MM.1S (cell line): ENCODE measurements around the gene ATE1.

ENCODE experiments used
- DNase-seq: peaks from one replicate; pipeline ENCODE4 v3.0.0-alpha.2; 2015
- H2AFZ ChIP-seq: fragments of 300-600 bp; sonication (generic); 2 replicates; pipeline ENCODE4 v1.6.0; 2016; ENCODE audit warnings: antibody characterized with exemption, low read length
- H3F3A ChIP-seq: fragments of 300-600 bp; sonication (generic); 2 replicates; pipeline ENCODE4 v1.6.1; 2016; ENCODE audit warnings: mild to moderate bottlenecking, antibody characterized with exemption, low read length, moderate library complexity, mixed read lengths; ENCODE audit not compliant: insufficient read depth
- H3K27ac ChIP-seq: fragments of 300-600 bp; sonication (generic); 2 replicates; pipeline ENCODE4 v1.5.1; 2016; ENCODE audit warnings: mild to moderate bottlenecking, low read length
- H3K27me3 ChIP-seq: fragments of 300-600 bp; sonication (generic); replicated peaks from 2 replicates; pipeline ENCODE4 v1.6.0; 2016; ENCODE audit warnings: low read length; ENCODE audit not compliant: insufficient read depth
- H3K36me3 ChIP-seq: fragments of 300-600 bp; sonication (generic); replicated peaks from 2 replicates; pipeline ENCODE4 v1.6.1; 2016; ENCODE audit warnings: mild to moderate bottlenecking, low read length, mixed read lengths; ENCODE audit not compliant: insufficient read depth
- H3K4me1 ChIP-seq: fragments of 300-600 bp; sonication (generic); 2 replicates; pipeline ENCODE4 v1.6.1; 2016; ENCODE audit warnings: low read length, mixed read lengths
- H3K4me2 ChIP-seq: fragments of 300-600 bp; sonication (generic); 2 replicates; pipeline ENCODE4 v1.6.0; 2016; ENCODE audit warnings: low read depth, low read length
- H3K4me3 ChIP-seq: fragments of 300-600 bp; sonication (generic); 2 replicates; pipeline ENCODE4 v1.5.1; 2016; ENCODE audit warnings: low read length, mixed read lengths
- H3K79me2 ChIP-seq: fragments of 300-600 bp; sonication (generic); 2 replicates; pipeline ENCODE4 v1.6.1; 2016; ENCODE audit warnings: mixed run types, low read length, mixed read lengths
- H3K9ac ChIP-seq: fragments of 300-600 bp; sonication (generic); 2 replicates; pipeline ENCODE4 v1.6.1; 2016; ENCODE audit warnings: low read length, mixed read lengths
- H3K9me2 ChIP-seq: fragments of 300-600 bp; sonication (generic); replicated peaks from 2 replicates; pipeline ENCODE4 v1.6.1; 2016; ENCODE audit warnings: mild to moderate bottlenecking, low read length, mixed read lengths; ENCODE audit not compliant: insufficient read depth
- H3K9me3 ChIP-seq: fragments of 300-600 bp; sonication (generic); replicated peaks from 2 replicates; pipeline ENCODE4 v1.6.1; 2016; ENCODE audit warnings: mild to moderate bottlenecking, low read length, mixed read lengths; ENCODE audit not compliant: insufficient read depth
- H4K20me1 ChIP-seq: fragments of 300-600 bp; sonication (generic); 2 replicates; pipeline ENCODE4 v1.6.1; 2016; ENCODE audit warnings: mild to moderate bottlenecking, low read length, moderate library complexity, mixed read lengths; ENCODE audit not compliant: insufficient read depth
- EZH2 ChIP-seq: fragments of 300-600 bp; sonication (generic); optimal IDR thresholded peaks from 2 replicates; pipeline ENCODE3; 2017; ENCODE audit warnings: low read depth, mild to moderate bottlenecking, antibody characterized with exemption, low read length, mixed read lengths
- EZH2phosphoT487 ChIP-seq: fragments of 300-600 bp; sonication (generic); IDR thresholded peaks from 2 replicates; pipeline ENCODE4 v1.6.1; 2018; ENCODE audit warnings: antibody characterized with exemption, low read length
- TF ChIP-seq, protein P1 (sequence below): fragments of 300-600 bp; sonication (generic); IDR thresholded peaks from 2 replicates; pipeline ENCODE4 v1.5.1; 2016; ENCODE audit warnings: antibody characterized with exemption, low read length, mixed read lengths

ATE1 gene

DNA sequence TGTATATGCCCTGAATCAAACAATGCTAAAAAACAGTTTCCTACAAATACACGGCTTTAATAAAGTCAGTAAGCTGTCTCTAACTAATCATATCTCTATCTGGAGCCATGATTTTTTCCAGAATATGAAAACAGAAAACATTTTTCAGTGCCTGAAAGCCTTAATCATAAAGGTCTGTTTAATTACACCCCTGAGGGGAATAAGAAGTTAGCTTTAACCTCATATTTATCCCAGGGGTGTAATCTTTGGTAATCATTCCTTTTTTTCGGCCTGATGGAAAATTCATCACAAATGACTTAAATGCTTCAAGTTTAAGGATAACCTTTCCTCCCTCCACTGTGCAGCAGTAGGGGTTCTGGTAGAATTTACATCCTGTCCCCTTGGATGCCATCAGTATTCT, 124.2 kb downstream of the ATE1 start:
- Histone ChIP-seq H3K27me3 (no peaks in the 10 kb centered on the region), H2AFZ (no peak overlapping the region), H3K4me2 (no peak overlapping the region), H3K27ac (no peak overlapping the region), H3F3A (no peaks in the 10 kb centered on the region), H3K9me3 (no peaks in the 10 kb centered on the region), H3K4me1 (no peaks in the 10 kb centered on the region), H3K79me2 (no peaks in the 10 kb centered on the region), H3K36me3 (no peaks in the 10 kb centered on the region), H4K20me1 (no peaks in the 10 kb centered on the region), H3K9ac (no peak overlapping the region), H3K9me2 (no peaks in the 10 kb centered on the region), H3K4me3 (no peak overlapping the region)
- TF ChIP-seq EZH2phosphoT487: no peak
- TF ChIP-seq, protein P1, sequence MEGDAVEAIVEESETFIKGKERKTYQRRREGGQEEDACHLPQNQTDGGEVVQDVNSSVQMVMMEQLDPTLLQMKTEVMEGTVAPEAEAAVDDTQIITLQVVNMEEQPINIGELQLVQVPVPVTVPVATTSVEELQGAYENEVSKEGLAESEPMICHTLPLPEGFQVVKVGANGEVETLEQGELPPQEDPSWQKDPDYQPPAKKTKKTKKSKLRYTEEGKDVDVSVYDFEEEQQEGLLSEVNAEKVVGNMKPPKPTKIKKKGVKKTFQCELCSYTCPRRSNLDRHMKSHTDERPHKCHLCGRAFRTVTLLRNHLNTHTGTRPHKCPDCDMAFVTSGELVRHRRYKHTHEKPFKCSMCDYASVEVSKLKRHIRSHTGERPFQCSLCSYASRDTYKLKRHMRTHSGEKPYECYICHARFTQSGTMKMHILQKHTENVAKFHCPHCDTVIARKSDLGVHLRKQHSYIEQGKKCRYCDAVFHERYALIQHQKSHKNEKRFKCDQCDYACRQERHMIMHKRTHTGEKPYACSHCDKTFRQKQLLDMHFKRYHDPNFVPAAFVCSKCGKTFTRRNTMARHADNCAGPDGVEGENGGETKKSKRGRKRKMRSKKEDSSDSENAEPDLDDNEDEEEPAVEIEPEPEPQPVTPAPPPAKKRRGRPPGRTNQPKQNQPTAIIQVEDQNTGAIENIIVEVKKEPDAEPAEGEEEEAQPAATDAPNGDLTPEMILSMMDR: no peak
- DNase-seq: no peak

DNA sequence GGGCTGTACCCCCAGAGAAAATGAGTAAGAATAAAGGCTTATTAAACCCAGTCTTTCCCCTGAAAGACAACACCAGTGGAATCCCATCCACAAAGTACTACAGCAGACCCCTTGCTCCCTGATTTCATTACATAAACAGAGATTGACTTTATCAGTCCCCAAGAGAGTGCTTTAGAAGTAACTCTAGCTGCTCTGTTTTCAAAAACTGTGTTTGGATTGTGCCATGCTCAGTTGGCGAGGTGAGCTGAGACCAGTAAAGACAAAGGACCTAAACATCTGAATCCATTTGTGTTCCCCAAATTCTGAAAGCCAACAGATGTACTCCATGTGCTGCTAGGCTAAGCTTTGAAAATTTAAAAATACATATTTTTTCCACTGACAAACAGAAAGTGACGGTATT, 127.0 kb downstream of the ATE1 start:
- no peak overlapping the region for H3K4me2 ChIP-seq
- H3K9me2 ChIP-seq: no peaks in the 10 kb centered on the region
- no peak overlapping the region for H3K9ac ChIP-seq
- H2AFZ ChIP-seq: no peak overlapping the region
- no peak for DNase-seq
- no peaks in the 10 kb centered on the region for H4K20me1 ChIP-seq
- H3K4me1 ChIP-seq: no peaks in the 10 kb centered on the region
- no peaks in the 10 kb centered on the region for H3K36me3 ChIP-seq
- H3K79me2 ChIP-seq: no peaks in the 10 kb centered on the region
- no peaks in the 10 kb centered on the region for H3K27me3 ChIP-seq
- no peaks in the 10 kb centered on the region for H3K9me3 ChIP-seq
- TF ChIP-seq EZH2 (no peak), EZH2phosphoT487 (no peak)
- TF ChIP-seq, protein P1: no peak
- no peak overlapping the region for H3K27ac ChIP-seq
- H3F3A ChIP-seq: no peaks in the 10 kb centered on the region
- no peak overlapping the region for H3K4me3 ChIP-seq

DNA sequence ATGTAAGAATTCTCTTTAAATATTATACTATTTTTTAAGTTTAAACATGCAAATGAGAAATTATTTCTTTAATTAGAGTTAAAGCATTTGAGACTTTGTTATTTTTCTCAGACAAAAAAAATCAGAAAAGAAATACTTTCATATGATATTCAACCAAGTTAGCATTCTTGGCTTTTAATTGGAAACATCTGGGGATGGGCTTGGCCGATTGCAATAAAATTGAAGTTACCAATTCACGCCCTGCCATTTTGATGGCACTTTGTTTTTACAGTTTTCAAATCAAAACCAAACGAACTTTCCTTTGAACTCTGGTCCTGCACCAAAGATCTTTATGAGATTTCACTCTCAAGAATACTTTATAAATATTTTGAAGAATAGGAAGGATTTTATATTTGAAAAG, 127.7 kb downstream of the ATE1 start:
- TF ChIP-seq, protein P1: no peak
- TF ChIP-seq EZH2phosphoT487 (no peak), EZH2 (no peak)
- Histone ChIP-seq H3F3A (no peaks in the 10 kb centered on the region), H3K79me2 (no peaks in the 10 kb centered on the region), H3K27ac (no peak overlapping the region), H4K20me1 (no peaks in the 10 kb centered on the region), H3K9ac (no peak overlapping the region), H2AFZ (no peak overlapping the region), H3K9me3 (no peaks in the 10 kb centered on the region), H3K4me2 (no peak overlapping the region), H3K4me1 (no peaks in the 10 kb centered on the region), H3K36me3 (no peaks in the 10 kb centered on the region), H3K4me3 (no peak overlapping the region), H3K27me3 (no peaks in the 10 kb centered on the region), H3K9me2 (no peaks in the 10 kb centered on the region)
- no peak for DNase-seq

DNA sequence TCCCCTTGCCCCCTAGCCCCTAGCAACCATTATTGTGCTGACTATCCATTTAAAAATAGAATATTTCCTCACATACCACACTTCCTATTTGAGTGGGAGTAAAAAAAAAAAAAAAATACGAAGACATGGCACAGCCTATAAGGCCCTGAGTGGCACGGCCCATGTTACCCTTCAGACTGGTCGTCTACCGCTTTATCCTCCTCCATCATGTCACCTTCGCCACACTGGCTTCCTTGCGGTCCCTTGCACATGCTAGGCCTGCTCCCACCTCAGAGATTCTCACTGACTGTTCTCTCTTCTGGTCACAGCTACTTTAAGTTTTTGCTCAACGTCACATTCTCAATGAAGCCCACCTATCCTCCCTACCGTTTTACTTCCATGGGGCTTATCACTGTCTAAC, 130.3 kb downstream of the ATE1 start:
- no peak overlapping the region for H3K4me2 ChIP-seq
- no peaks in the 10 kb centered on the region for H3F3A ChIP-seq
- no peak overlapping the region for H2AFZ ChIP-seq
- TF ChIP-seq EZH2phosphoT487 (no peak), EZH2 (no peak)
- TF ChIP-seq, protein P1: no peak
- no peaks in the 10 kb centered on the region for H3K36me3 ChIP-seq
- H3K27ac ChIP-seq: no peak overlapping the region
- no peak overlapping the region for H3K9ac ChIP-seq
- no peaks in the 10 kb centered on the region for H3K9me3 ChIP-seq
- no peak overlapping the region for H3K4me3 ChIP-seq
- no peak for DNase-seq
- no peaks in the 10 kb centered on the region for H3K79me2 ChIP-seq
- H3K4me1 ChIP-seq: no peaks in the 10 kb centered on the region
- H4K20me1 ChIP-seq: no peaks in the 10 kb centered on the region
- no peaks in the 10 kb centered on the region for H3K9me2 ChIP-seq
- H3K27me3 ChIP-seq: no peaks in the 10 kb centered on the region
